Gastroesophageal sphincter (tissue), 4 donors: ENCODE measurements around the gene CARD11. TPM values are rescaled to one million over a fixed set of nuclear protein-coding genes. Genes with fewer than 3 reads are reported as not detected.

Experiments
- ATAC-seq: fragments of 150-250 bp; one replicate; pipeline ENCODE4 v1.9.1; 2016; ENCODE audit warnings: mild to moderate bottlenecking, moderate library complexity
- H3K27ac ChIP-seq, 4 donors: fragments of 200-600 bp; sonication (generic) in 3 of 4; 1 replicate in 3 of 4; 2 replicates in 1 of 4; pipeline ENCODE4 v1.5.1; 2016 to 2019
- H3K27me3 ChIP-seq: fragments of 200-600 bp; sonication (generic); one replicate; pipeline ENCODE4 v1.5.1; 2019
- H3K36me3 ChIP-seq, 2 donors: fragments of 200-600 bp; sonication (generic); one replicate each; pipeline ENCODE4 v1.5.1; 2019; ENCODE audit warnings: control low read depth in 1 of 2
- H3K4me1 ChIP-seq, 3 donors: fragments of 200-600 bp; sonication (generic); 1 replicate in 2 of 3; 2 replicates in 1 of 3; pipeline ENCODE4 v1.5.1; 2016 to 2019; ENCODE audit warnings: control low read depth in 2 of 3
- H3K4me3 ChIP-seq, 2 donors: fragments of 200-600 bp; sonication (generic); one replicate each; pipeline ENCODE4 v1.5.1; 2019; ENCODE audit warnings: mild to moderate bottlenecking in 1 of 2, moderate library complexity in 1 of 2
- H3K9me3 ChIP-seq, 3 donors: fragments of 200-600 bp; sonication (generic); one replicate each; pipeline ENCODE4 v1.5.1; 2017 to 2019; ENCODE audit warnings: control low read depth in 2 of 3
- EP300 ChIP-seq: sonication (generic); formaldehyde crosslinking; IDR thresholded peaks from one replicate; pipeline ENCODE4 v1.6.1; 2017; ENCODE audit warnings: antibody characterized with exemption, mild to moderate bottlenecking
- POLR2A ChIP-seq, 2 donors: fragments of 450-650 bp; IDR thresholded peaks; one replicate each; pipeline ENCODE4 v1.6.1; 2017; ENCODE audit warnings: antibody characterized with exemption in 2 of 2, mild to moderate bottlenecking in 2 of 2, moderate library complexity in 1 of 2
- POLR2AphosphoS5 ChIP-seq: sonication (generic); formaldehyde crosslinking; IDR thresholded peaks from one replicate; pipeline ENCODE4 v1.6.1; 2017; ENCODE audit warnings: antibody characterized with exemption
- WGBS, 2 donors: methylation state at CpG; one replicate each; pipeline ENCODE4 v1.1.5; 2018; ENCODE audit warnings: low coverage in 1 of 2; 5-methylcytosine and 5-hydroxymethylcytosine counted together
- total RNA-seq, 4 donors: library from RNA; depleted of rRNA; stranded (reverse); fragments of >200 nt; gene quantifications; one replicate each; pipeline ENCODE4 v1.1.0, GENCODE V29; 2016
- TF ChIP-seq, protein P1 (sequence below), 4 experiments: fragments of 200-600 bp in 2 of 4; fragments of 450-650 bp in 2 of 4; sonication (generic) in 1 of 4; IDR thresholded peaks; one replicate each; pipeline ENCODE4 v1.5.1; 2017 to 2019; ENCODE audit warnings: antibody characterized with exemption in 4 of 4, mild to moderate bottlenecking in 2 of 4, moderate library complexity in 2 of 4

Gene CARD11
- total RNA-seq, 4 donors from 2014 or later, result 0.27 to 0.67 (median 0.45) TPM

DNA sequence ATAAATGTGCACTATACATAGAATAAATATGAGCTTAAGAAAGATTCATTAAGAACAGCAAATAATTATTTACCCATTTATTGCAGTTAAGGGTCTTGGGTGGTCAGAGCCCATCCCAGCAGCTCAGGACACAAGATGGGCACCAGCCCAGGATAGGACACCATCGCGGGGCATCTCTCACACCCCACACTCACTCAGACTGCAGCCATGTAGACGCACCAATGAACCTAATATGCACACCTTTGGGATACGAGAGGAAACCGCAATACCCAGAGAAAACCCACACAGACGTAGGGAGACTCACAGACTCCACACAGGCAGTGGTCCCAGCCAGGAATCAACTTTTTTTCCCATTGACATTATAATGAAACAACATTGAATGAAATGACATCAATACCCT lies 36.0 kb downstream of the CARD11 start:
- TF ChIP-seq EP300 (no peak), POLR2A (IDR thresholded peaks at IDR 0.05) (no peak), POLR2AphosphoS5 (no peak)
- TF ChIP-seq, protein P1, sequence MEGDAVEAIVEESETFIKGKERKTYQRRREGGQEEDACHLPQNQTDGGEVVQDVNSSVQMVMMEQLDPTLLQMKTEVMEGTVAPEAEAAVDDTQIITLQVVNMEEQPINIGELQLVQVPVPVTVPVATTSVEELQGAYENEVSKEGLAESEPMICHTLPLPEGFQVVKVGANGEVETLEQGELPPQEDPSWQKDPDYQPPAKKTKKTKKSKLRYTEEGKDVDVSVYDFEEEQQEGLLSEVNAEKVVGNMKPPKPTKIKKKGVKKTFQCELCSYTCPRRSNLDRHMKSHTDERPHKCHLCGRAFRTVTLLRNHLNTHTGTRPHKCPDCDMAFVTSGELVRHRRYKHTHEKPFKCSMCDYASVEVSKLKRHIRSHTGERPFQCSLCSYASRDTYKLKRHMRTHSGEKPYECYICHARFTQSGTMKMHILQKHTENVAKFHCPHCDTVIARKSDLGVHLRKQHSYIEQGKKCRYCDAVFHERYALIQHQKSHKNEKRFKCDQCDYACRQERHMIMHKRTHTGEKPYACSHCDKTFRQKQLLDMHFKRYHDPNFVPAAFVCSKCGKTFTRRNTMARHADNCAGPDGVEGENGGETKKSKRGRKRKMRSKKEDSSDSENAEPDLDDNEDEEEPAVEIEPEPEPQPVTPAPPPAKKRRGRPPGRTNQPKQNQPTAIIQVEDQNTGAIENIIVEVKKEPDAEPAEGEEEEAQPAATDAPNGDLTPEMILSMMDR (IDR thresholded peaks at IDR 0.05), result no peak
- Histone ChIP-seq H3K9me3 (peaks cover 0 to 5% (median 0%) of the 10 kb centered on the region in 3 donors), H3K4me1 (no peaks in the 10 kb centered on the region), H3K27ac (no peak overlapping the region), H3K36me3 (no peaks in the 10 kb centered on the region), H3K27me3 (peaks cover 10% of the 10 kb centered on the region), H3K4me3 (no peak overlapping the region)
- no peak for ATAC-seq
- 87 to 88% methylated on average over 6 of the region's 6 CpGs for WGBS, 2 donors

DNA sequence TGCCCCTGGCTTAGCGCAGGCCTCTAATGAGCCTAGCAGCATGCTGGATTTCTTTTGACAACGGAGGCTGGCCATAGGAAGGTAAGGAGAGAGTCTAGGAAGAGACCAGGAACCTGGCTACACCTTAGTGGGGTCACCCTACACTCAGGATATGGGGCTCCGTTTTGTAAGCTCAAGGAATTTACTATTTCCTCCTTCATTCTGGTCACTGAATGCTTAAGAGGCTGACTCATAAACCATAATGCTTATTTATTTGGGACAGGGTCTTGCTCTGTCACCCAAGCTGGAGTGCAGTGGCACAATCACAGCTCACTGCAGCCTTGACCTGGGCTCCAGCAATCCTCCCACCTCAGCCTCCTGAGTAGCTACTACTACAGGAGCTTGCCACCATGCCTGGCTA lies 38.4 kb downstream of the CARD11 start:
- no peak for TF ChIP-seq EP300
- no peak for TF ChIP-seq POLR2AphosphoS5
- TF ChIP-seq, protein P1 (IDR thresholded peaks at IDR 0.05), result no peak
- TF ChIP-seq POLR2A (IDR thresholded peaks at IDR 0.05), result no peak
- Histone ChIP-seq H3K36me3 (no peaks in the 10 kb centered on the region), H3K27me3 (peaks cover 10% of the 10 kb centered on the region), H3K9me3 (no peaks in the 10 kb centered on the region), H3K27ac (no peak overlapping the region), H3K4me3 (no peak overlapping the region), H3K4me1 (no peaks in the 10 kb centered on the region)
- ATAC-seq, result no peak
- WGBS, 2 donors, result 77 to 80% methylated on average over 1 to 3 of the region's 3 CpGs

DNA sequence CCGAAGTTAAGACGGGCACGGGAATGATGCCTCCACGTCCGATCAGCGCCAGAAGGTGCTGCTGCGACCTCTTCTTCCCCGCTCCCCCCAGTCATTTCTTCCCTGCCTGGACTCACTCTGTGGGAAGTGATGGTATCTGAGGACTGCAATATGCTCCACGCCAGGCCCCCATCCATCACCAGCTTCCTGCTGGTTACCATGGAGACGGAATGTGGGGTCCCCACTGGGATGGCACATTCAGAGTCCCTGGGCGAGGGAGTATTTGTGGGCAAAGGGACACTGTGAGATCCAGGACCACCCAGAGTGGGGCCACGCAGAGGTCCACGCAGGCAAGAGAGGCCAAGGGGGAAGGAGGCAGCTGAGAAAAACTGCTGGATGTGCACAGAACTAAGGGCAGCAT lies 39.7 kb downstream of the CARD11 start:
- WGBS, 2 donors, result 93% methylated on average over 5 of the region's 13 CpGs; no CpG with 5 or more reads in 1 of the 2 donors

DNA sequence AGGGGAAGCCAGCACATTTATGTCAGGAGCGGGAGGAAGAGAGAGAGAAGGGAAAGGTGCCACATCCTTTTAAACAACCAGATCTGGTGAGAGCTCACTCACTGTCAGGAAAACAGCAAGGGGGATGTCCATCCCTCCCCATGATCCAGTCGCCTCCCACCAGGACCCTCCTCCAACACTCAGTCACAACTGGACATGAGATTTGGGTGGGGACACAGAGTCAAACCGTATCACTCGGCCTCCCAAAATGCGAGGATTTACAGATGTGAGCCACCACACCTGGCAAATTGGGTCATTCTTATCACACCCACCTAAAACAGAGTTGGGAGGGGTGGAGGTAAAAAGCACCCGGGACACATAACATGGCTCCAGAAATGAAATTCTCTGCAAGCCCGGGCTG lies 41.0 kb downstream of the CARD11 start:
- 61 to 80% methylated on average over 2 to 4 of the region's 7 CpGs for WGBS, 2 donors
- no peak overlapping the region for H3K4me3 ChIP-seq

More for the DNA sequence above, 39.7 kb downstream of the CARD11 start:
- no peak overlapping the region for H3K4me3 ChIP-seq
- no peak overlapping the region for H3K27ac ChIP-seq
- H3K9me3 ChIP-seq, result no peaks in the 10 kb centered on the region
- H3K36me3 ChIP-seq, result no peaks in the 10 kb centered on the region
- H3K27me3 ChIP-seq, result peaks cover 10% of the 10 kb centered on the region
- no peaks in the 10 kb centered on the region for H3K4me1 ChIP-seq
- no peak for TF ChIP-seq EP300
- TF ChIP-seq POLR2A (IDR thresholded peaks at IDR 0.05), result no peak
- no peak for TF ChIP-seq POLR2AphosphoS5
- TF ChIP-seq, protein P1 (IDR thresholded peaks at IDR 0.05), result no peak
- ATAC-seq, result no peak

DNA sequence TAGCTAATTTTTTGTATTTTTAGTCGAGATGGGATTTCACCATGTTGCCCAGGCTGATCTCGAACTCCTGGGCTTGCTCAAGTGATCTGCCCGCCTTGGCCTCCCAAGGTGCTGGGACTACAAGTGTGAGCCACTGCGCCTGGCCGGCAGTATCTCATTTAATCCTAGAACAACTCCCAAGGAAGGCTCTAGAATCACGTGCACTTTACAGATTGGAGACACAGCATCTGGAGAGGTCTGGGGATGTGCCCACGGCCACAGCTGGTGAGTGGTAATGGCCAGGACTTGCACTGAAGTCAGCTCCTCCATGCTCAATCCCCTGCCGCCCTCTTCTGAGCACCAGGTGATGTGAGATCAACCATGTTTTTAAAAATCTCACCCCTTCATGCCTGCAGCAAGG lies 43.1 kb downstream of the CARD11 start:
- Histone ChIP-seq H3K9me3 (peaks cover 0 to 5% (median 0%) of the 10 kb centered on the region in 3 donors), H3K27me3 (peaks cover 9% of the 10 kb centered on the region), H3K4me3 (no peak overlapping the region), H3K27ac (no peak overlapping the region), H3K4me1 (no peaks in the 10 kb centered on the region), H3K36me3 (no peaks in the 10 kb centered on the region)
- 49 to 56% methylated on average over 3 of the region's 8 CpGs for WGBS, 2 donors
- TF ChIP-seq POLR2A (IDR thresholded peaks at IDR 0.05) (no peak), EP300 (no peak)
- ATAC-seq, result no peak

More for the DNA sequence above, 41.0 kb downstream of the CARD11 start:
- Histone ChIP-seq H3K27ac (no peak overlapping the region), H3K9me3 (no peaks in the 10 kb centered on the region), H3K27me3 (peaks cover 10% of the 10 kb centered on the region), H3K4me1 (no peaks in the 10 kb centered on the region), H3K36me3 (no peaks in the 10 kb centered on the region)
- no peak for ATAC-seq
- TF ChIP-seq EP300, result no peak
- TF ChIP-seq POLR2A (IDR thresholded peaks at IDR 0.05), result no peak
- TF ChIP-seq, protein P1 (IDR thresholded peaks at IDR 0.05), result no peak
- no peak for TF ChIP-seq POLR2AphosphoS5
